H1 (cell line): ENCODE results near the gene NR2E3. TPM values are rescaled to one million over a fixed set of nuclear protein-coding genes. Genes with fewer than 3 reads are reported as not detected.

Experiments used
- CTBP2 ChIP-seq: IDR thresholded peaks from 2 replicates; pipeline ENCODE4 v1.7.0; 2011; ENCODE audit warnings: borderline replicate concordance, mild to moderate bottlenecking, moderate library complexity, mixed read lengths, low read length; ENCODE audit not compliant: insufficient read depth, insufficient read length
- RBBP5 ChIP-seq: IDR thresholded peaks from 2 replicates; pipeline ENCODE4 v1.7.1; 2012; ENCODE audit warnings: low read depth, mild to moderate bottlenecking, inconsistent platforms, low read length, moderate library complexity, borderline replicate concordance
- TEAD4 ChIP-seq: IDR thresholded peaks from 2 replicates; pipeline ENCODE4 v1.6.1; 2012; ENCODE audit warnings: low read depth, low read length, inconsistent platforms, mixed read lengths
- polyA plus RNA-seq, 7 experiments: library from polyadenylated mRNA; depleted of rRNA in 3 of 7; stranded (reverse) in 5 of 7; unstranded in 2 of 7; fragments of >200 nt in 5 of 7; fragments of 200-250 nt in 2 of 7; gene quantifications; 1 replicate in 5 of 7; 2 replicates in 1 of 7; 4 replicates in 1 of 7; pipeline versions ENCODE4 v1.2.1 to v1.2.3, GENCODE V29; 2011 to 2013; ENCODE audit warnings: missing spikeins in 2 of 7, mixed read lengths in 2 of 7
- total RNA-seq: library from RNA; stranded (reverse); fragmentation: NEBNext Ultra II Directional; extraction: Animal tissue kit (Norgen Biotek cat#: 25700); gene quantifications from 2 replicates; pipeline ENCODE4 v1.2.1, GENCODE V29; 2021
- TF ChIP-seq, protein P1 (sequence below): IDR thresholded peaks from 2 replicates; pipeline ENCODE4 v1.6.1; 2011; ENCODE audit warnings: low read depth, mild to moderate bottlenecking, low read length; ENCODE audit not compliant: insufficient read depth
- TF ChIP-seq, protein P2 (sequence below): fragments of 300-600 bp; sonication (generic); IDR thresholded peaks from 2 replicates; pipeline ENCODE4 v1.7.1; 2012; ENCODE audit warnings: low read length, moderate library complexity, mild to moderate bottlenecking, inconsistent platforms; ENCODE audit not compliant: insufficient replicate concordance

Gene NR2E3
- total and polyA plus RNA-seq, 2 of the 8 experiments (the other 6 are each of a cell fraction or from before 2014, with no cell fraction given), result 0.56 to 0.80 TPM

DNA sequence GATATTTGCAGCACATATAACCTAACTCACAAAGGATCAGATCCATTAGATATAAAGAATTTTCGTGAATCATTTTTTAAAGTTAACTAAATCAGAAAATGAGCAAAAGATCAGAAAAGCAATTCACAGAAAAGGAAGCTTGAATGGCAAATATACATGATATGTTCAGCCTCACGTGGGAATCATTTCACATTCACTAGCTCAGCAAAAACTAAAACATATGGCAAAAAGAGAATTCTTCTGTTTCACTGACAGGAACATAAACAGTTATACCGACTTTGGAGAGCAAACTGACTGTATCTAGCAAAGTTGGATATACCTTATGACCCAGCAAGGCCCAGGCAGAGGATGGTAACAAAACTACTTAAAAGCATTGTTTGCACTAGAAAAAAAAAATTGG is 34.0 kb upstream of the NR2E3 start (continued):
- TF ChIP-seq, protein P1, sequence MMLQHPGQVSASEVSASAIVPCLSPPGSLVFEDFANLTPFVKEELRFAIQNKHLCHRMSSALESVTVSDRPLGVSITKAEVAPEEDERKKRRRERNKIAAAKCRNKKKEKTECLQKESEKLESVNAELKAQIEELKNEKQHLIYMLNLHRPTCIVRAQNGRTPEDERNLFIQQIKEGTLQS, result no peak
- TF ChIP-seq CTBP2, result no peak
- no peak for TF ChIP-seq RBBP5
- no peak for TF ChIP-seq TEAD4
- TF ChIP-seq, protein P2, sequence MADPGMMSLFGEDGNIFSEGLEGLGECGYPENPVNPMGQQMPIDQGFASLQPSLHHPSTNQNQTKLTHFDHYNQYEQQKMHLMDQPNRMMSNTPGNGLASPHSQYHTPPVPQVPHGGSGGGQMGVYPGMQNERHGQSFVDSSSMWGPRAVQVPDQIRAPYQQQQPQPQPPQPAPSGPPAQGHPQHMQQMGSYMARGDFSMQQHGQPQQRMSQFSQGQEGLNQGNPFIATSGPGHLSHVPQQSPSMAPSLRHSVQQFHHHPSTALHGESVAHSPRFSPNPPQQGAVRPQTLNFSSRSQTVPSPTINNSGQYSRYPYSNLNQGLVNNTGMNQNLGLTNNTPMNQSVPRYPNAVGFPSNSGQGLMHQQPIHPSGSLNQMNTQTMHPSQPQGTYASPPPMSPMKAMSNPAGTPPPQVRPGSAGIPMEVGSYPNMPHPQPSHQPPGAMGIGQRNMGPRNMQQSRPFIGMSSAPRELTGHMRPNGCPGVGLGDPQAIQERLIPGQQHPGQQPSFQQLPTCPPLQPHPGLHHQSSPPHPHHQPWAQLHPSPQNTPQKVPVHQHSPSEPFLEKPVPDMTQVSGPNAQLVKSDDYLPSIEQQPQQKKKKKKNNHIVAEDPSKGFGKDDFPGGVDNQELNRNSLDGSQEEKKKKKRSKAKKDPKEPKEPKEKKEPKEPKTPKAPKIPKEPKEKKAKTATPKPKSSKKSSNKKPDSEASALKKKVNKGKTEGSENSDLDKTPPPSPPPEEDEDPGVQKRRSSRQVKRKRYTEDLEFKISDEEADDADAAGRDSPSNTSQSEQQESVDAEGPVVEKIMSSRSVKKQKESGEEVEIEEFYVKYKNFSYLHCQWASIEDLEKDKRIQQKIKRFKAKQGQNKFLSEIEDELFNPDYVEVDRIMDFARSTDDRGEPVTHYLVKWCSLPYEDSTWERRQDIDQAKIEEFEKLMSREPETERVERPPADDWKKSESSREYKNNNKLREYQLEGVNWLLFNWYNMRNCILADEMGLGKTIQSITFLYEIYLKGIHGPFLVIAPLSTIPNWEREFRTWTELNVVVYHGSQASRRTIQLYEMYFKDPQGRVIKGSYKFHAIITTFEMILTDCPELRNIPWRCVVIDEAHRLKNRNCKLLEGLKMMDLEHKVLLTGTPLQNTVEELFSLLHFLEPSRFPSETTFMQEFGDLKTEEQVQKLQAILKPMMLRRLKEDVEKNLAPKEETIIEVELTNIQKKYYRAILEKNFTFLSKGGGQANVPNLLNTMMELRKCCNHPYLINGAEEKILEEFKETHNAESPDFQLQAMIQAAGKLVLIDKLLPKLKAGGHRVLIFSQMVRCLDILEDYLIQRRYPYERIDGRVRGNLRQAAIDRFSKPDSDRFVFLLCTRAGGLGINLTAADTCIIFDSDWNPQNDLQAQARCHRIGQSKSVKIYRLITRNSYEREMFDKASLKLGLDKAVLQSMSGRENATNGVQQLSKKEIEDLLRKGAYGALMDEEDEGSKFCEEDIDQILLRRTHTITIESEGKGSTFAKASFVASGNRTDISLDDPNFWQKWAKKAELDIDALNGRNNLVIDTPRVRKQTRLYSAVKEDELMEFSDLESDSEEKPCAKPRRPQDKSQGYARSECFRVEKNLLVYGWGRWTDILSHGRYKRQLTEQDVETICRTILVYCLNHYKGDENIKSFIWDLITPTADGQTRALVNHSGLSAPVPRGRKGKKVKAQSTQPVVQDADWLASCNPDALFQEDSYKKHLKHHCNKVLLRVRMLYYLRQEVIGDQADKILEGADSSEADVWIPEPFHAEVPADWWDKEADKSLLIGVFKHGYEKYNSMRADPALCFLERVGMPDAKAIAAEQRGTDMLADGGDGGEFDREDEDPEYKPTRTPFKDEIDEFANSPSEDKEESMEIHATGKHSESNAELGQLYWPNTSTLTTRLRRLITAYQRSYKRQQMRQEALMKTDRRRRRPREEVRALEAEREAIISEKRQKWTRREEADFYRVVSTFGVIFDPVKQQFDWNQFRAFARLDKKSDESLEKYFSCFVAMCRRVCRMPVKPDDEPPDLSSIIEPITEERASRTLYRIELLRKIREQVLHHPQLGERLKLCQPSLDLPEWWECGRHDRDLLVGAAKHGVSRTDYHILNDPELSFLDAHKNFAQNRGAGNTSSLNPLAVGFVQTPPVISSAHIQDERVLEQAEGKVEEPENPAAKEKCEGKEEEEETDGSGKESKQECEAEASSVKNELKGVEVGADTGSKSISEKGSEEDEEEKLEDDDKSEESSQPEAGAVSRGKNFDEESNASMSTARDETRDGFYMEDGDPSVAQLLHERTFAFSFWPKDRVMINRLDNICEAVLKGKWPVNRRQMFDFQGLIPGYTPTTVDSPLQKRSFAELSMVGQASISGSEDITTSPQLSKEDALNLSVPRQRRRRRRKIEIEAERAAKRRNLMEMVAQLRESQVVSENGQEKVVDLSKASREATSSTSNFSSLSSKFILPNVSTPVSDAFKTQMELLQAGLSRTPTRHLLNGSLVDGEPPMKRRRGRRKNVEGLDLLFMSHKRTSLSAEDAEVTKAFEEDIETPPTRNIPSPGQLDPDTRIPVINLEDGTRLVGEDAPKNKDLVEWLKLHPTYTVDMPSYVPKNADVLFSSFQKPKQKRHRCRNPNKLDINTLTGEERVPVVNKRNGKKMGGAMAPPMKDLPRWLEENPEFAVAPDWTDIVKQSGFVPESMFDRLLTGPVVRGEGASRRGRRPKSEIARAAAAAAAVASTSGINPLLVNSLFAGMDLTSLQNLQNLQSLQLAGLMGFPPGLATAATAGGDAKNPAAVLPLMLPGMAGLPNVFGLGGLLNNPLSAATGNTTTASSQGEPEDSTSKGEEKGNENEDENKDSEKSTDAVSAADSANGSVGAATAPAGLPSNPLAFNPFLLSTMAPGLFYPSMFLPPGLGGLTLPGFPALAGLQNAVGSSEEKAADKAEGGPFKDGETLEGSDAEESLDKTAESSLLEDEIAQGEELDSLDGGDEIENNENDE, result no peak
